Skin of body (tissue), 2 donors: Measurements from ENCODE around the gene TRIM6. TPM values are rescaled to one million over a fixed set of nuclear protein-coding genes. Genes with fewer than 3 reads are reported as not detected.
"Not testable (repeated sequence)": the region's sequence is repeated elsewhere in the genome, so short reads cannot be mapped to it uniquely, and the experiment has no call there.

Experiments
- DNase-seq: peaks from one replicate; lab custom pipeline; 2025; lab: John Stamatoyannopoulos, UW
- total RNA-seq: library from RNA; depleted of rRNA; stranded (reverse); fragments of >200 nt; gene quantifications from one replicate; pipeline ENCODE4 v1.2.3, GENCODE V29; 2014

TRIM6 gene
- total RNA-seq, 1 donor from 2014 or later: 1.9 TPM

GRCh38 chr11:5603326-5603725, 6.9 kb downstream of the TRIM6 start:
- DNase-seq: no peak

- DNase-seq: no peak
Measured at GRCh38 chr11:5604896-5605295, 8.5 kb downstream of the TRIM6 start.

DNA sequence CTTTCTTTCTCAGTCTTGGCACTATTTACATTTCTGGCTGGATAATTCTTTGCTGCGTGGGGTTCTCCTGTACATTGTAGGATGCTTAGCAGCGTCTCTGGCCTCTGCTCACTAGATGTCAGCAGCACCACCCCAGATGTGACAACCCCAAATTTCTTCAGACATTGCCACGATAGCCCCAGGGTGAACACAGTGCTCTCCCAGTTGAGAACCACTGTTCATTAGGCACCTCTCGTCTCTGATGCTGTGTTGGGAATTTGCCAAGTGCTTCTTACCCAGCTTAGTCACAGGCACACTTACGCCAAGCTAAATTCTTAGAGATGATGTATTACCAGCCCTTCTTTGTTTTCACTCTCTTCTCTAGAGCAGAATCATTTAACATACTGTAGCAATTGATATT, 9.4 kb downstream of the TRIM6 start:
- DNase-seq: no peak

- no peak for DNase-seq
Measured at GRCh38 chr11:5608808-5609207, 12.4 kb downstream of the TRIM6 start.

DNA sequence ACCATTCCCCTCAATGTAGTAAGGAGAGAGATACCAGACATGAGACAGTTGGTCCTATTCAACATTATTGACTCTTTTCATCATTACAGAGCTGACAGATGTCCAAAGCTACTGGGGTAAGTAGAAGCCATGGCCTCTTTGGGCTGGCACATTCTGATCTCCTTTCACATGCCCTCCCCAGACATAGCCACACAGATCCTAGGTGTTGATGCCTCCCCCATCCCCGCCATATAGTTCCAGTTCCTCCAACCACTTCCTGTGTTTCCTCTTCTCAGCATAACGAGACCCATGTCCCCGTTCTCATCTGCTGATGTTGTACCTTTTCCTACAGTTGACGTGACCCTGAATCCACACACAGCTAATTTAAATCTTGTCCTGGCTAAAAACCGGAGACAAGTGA, 14.0 kb downstream of the TRIM6 start:
- no peak for DNase-seq

DNA sequence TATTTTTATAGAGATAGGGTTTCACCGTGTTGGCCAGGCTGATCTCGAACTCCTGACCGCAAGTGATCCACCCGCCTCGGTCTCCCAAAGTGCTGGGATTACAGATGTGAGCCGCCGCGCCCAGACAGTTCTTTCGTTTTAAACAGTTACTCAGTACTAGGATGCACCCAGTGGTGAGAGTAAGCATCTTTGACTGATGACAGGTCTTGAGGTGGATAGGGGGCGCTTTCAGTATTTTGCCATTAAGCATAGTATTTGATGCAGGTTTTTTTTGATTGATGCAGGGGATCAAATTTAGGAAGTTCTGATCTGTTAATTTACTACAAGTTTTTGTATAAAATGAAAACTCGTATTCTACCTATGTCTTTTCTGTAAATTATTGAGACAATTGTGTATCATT, 15.2 kb downstream of the TRIM6 start:
- DNase-seq: no peak

DNA sequence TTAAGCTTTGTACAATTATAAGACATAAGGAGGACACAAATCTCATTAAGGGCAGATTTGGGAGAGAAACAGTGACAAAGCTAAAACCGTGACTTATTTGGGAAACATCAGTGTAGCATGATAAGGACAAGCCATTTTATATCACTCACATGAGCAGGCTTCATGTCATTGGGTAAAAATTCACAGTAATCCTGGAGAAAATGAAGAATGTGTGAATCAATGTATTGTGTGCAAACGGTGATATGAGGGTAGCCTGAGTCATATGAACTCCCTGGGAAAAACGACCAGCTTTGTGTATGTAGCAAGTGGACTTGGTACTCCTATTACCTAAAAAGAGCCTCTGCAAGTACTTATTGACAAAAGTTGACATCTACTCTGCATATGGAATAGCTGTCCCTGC, 22.4 kb downstream of the TRIM6 start:
- DNase-seq: no peak

GRCh38 chr11:5620651-5621521, 24.4 kb downstream of the TRIM6 start:
- no peak for DNase-seq

DNA sequence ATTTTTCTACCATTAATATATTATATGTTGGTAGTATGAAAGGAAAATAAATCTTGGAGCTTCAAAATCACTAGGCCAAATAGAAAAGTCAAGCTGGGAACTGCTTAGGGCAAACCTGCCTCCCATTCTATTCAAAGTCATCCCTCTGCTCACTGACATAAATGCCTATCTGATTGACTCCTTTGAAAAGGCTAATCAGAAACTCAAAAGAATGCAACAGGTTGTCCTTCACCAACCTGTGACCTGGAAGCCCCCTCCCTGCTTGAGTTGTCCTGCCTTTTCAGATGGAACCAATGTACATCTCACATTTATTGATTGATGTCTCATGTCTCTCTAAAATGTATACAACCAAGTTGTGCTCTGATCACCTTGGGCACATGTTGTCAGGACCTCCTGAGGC, 25.1 kb downstream of the TRIM6 start:
- DNase-seq: no peak

DNA sequence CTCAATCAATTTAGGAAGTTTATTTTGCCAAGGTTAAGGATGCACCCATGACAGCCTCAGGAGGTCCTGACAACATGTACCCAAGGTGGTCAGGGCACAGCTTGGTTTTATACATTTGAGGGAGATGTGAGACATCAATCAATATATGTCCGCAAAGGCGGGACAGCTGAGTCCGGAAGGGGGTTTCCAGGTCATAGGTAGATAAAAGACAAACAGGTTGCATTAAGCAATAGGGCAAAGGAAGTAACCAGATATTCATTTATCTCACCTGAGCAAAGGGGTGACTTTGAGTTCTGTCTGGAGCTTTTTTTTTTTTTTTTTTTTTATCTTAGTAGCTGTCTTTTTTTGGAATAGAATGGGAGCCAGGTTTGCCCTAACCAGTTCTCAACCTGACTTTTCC, 26.4 kb downstream of the TRIM6 start:
- DNase-seq: no peak

GRCh38 chr11:5624489-5625279, 28.2 kb downstream of the TRIM6 start, which contains the start of gene TRIM34:
TRIM34 (plus strand) TSS chr11:5625001; CDS start chr11:5632332, 7,331 bp downstream.
- DNase-seq: peak; percentile 44

DNA sequence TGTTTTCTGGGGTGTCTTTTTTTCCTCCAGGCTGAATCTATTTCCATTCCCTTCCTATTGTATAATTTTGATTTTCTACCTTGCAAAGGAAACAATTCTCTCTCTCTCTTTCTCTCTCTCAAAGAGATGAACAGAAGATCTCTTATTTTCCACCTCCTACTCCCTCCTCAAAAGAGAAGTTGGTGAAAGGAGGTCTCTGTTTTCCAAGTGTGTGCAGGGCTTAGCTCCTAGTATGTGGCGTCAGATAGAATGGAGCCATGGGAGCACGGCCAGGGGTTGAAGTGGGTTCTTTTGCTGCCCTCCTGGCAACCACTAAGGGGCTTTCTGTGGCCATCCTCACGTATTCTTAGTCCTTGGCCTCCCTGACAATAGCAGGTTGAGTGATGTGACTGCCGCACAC, 28.8 kb downstream of the TRIM6 start:
- DNase-seq: no peak

DNA sequence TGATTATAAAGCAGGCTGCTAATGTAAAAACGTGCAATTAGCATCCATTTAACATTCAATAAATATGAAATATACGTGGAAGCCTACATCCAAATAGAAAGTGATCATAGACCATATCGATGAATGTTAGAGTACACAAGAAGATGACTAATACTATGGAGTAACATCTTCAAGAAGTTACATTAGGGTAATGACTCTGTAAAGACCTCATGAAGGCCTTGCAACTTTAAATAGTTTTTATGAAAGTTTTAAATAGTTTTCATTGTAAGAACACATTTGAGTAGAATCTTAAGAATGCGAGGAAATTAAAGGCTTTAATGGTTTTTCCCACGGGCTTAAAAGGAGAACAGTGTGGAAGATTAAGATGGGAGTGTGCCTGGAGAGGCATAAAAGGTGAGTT, 29.8 kb downstream of the TRIM6 start:
- no peak for DNase-seq

GRCh38 chr11:5631417-5631816, 35.0 kb downstream of the TRIM6 start:
- no peak for DNase-seq

DNA sequence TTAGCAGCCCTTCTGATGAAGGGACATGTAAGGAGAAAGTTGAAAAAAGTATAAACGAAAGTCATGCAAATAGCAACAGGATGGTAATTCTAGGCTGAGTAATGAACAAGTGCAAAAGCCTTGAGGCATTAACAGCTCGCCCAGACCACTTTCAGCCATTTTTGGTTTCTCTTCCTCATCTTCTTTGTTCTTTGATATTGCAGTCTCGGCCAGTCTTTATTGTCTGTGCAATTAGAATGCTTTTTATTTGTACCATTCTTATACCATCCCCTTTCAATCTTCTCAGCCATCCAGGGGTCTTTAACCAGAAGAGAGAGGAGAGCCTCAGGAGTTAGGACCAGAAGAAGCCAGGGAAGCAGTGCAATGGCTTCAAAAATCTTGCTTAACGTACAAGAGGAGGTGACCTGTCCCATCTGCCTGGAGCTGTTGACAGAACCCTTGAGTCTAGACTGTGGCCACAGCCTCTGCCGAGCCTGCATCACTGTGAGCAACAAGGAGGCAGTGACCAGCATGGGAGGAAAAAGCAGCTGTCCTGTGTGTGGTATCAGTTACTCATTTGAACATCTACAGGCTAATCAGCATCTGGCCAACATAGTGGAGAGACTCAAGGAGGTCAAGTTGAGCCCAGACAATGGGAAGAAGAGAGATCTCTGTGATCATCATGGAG, 35.7 kb downstream of the TRIM6 start:
- no peak for DNase-seq

- no peak for DNase-seq
Measured at GRCh38 chr11:5639953-5640352, 43.5 kb downstream of the TRIM6 start.

GRCh38 chr11:5643585-5643984, 47.1 kb downstream of the TRIM6 start:
- no peak for DNase-seq

GRCh38 chr11:5646139-5646538, 49.7 kb downstream of the TRIM6 start:
- no peak for DNase-seq

GRCh38 chr11:5655474-5655873, 59.0 kb downstream of the TRIM6 start:
- DNase-seq: no peak

DNA sequence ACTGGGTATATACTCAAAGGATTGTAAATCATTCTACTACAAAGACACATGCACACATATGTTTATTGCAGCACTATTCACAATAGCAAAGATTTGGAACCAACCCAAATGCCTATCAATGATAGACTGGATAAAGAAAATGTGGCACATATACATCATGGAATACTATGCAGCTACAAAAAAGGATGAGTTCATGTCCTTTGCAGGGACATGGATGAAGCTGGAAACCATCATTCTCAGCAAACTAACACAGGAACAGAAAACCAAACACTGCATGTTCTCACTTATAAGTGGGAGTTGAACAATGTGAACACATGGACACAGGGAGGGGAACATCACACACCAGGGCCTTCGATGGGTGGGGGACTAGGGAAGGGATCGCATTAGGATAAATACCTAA, 60.5 kb downstream of the TRIM6 start:
- DNase-seq: not testable (repeated sequence)

- no peak for DNase-seq
Measured at GRCh38 chr11:5658318-5658717, 61.9 kb downstream of the TRIM6 start.
